Epidermal melanocyte (primary cell): ENCODE results near the gene LOX.

Experiments
- DNase-seq: peaks from one replicate; pipeline ENCODE4 v3.0.0; 2011; ENCODE audit warnings: low spot score; ENCODE audit not compliant: insufficient read length

Gene LOX

GRCh38 chr5:122054266-122054665 lies 23.8 kb downstream of the LOX start:
- no peak for DNase-seq

GRCh38 chr5:122053181-122054109 lies 24.6 kb downstream of the LOX start:
- no peak for DNase-seq

- no peak for DNase-seq
Measured at GRCh38 chr5:122051569-122051968, 26.5 kb downstream of the LOX start.

- no peak for DNase-seq
Measured at GRCh38 chr5:122050959-122051358, 27.1 kb downstream of the LOX start.

GRCh38 chr5:122040636-122041302 lies 37.3 kb downstream of the LOX start:
- no peak for DNase-seq

GRCh38 chr5:122036326-122036725 lies 41.7 kb downstream of the LOX start:
- DNase-seq: no peak

GRCh38 chr5:122035913-122036312 lies 42.1 kb downstream of the LOX start:
- DNase-seq: no peak

GRCh38 chr5:122031836-122032235 lies 46.2 kb downstream of the LOX start:
- no peak for DNase-seq

- DNase-seq: no peak
Measured at GRCh38 chr5:122030251-122030650, 47.8 kb downstream of the LOX start.

GRCh38 chr5:122029818-122030217 lies 48.2 kb downstream of the LOX start:
- DNase-seq: no peak

GRCh38 chr5:122022966-122023365 lies 55.1 kb downstream of the LOX start:
- no peak for DNase-seq

- no peak for DNase-seq
Measured at GRCh38 chr5:122019919-122020590, 58.0 kb downstream of the LOX start.

- DNase-seq: no peak
Measured at GRCh38 chr5:122015471-122015870, 62.6 kb downstream of the LOX start.

- DNase-seq: no peak
Measured at GRCh38 chr5:122014236-122014935, 63.7 kb downstream of the LOX start.
